Stimulated activated CD8-positive, alpha-beta memory T cell treated with anti-CD3 and anti-CD28 coated beads, Interleukin-2, amount 100 ng/mL, for 48 hours (primary cell): Measurements from ENCODE around the gene CCDC6.
A peak's percentile ranks its signal among the peaks of the same experiment; 100 is the strongest.
"Not testable (repeated sequence)": the region's sequence is repeated elsewhere in the genome, so short reads cannot be mapped to it uniquely, and the experiment has no call there.

Source experiments
- DNase-seq, 2 donors: peaks; one replicate each; pipeline ENCODE4 v3.0.0-alpha.2; 2020; ENCODE audit warnings: low read depth in 2 of 2

The CCDC6 gene

DNA sequence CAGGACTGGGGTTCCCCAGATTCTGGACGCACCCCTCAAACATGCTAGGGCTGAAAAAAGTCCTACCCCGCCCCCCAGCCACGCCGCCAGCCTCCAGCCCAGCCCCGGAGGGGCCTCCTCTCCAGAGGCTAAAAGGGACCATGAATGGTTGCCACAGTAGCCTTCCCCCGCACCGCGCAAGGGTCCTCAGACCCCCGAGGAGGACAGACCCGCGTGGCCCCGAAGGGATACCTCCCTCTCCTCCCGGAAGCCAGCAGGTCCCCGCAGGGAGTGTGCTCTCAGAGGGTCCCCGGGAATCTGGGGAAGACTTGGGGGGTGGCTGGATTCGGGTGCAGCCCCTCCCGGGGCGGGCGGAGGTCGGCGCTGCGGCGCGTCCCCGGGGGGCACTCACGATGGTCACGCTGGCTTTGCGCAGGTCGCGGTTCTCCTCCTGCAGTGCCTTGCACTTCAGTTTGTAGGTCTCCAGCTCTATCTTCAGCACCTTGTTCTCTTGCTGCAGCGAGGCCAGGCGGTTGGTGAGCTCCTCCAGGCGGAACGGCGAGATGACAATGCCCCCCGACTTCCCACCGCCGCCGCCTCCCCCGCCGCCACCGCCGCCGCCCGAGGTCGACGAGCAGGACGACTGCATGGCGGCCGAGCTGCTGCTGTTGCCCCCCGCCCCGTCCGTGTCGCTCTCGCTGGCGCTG lies 482 bp downstream of the CCDC6 start:
- DNase-seq = no peak

DNA sequence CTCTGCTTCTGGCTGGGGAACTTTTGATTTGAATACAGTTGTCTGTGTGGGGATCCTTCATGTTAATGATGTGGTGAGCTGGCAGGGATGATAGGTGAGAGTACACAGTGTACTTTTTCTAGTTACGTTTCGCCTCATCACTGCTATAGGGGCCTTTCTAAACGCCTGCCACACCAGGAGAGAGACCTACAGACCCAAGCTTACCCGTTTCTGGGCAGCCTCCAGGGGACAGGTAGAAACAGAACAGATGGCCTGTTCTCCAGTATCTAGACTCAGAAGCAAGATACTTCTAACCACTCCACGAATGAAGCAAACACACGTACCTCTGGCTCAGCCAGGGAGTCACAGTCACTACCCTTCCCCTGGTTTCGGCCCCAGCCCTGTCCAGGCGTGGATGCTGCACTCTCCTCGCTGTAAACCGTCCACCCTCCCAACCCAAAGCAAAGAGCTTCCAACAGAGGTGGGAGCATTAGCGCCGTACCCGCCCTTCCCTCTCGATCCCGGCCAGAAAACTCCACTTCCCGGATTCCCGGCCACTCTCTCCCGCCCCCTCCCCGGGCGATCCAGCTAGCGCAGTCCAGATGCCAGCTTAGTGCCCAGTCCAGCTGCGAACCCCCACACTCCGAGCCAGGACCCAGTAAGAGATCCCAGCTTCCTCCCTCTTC lies 1.2 kb downstream of the CCDC6 start:
- DNase-seq = peak in 1 of 2 donors; percentile 33

DNA sequence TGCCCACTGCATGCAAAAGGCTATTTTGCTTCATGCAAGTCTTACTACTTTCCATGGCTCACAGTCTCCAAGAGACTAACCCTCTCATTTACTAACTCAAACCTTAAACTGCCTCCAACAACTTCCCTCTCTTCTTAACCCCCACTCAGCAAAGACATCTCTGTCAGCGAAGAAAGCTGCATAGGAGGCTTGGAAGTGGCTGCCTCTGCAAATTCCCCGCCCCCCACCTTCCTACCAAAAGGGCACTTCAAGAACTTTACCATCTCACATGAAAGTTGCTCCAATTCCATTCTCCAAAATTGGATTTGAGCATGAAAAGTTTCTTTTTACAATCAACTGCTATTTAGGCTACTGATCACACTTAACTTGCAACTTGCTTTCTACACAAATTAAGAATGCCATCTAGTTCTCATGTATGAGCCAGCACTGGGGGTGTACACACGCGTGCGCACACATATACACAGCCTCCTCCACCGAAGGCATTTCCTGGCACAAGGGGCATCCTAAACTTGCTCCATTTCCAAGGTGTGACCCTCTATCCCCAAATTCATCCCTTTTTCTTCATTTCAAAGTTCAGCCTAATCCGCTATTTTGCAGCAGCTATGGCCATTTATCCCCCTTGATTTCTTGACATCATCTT lies 1.8 kb downstream of the CCDC6 start:
- DNase-seq = no peak

DNA sequence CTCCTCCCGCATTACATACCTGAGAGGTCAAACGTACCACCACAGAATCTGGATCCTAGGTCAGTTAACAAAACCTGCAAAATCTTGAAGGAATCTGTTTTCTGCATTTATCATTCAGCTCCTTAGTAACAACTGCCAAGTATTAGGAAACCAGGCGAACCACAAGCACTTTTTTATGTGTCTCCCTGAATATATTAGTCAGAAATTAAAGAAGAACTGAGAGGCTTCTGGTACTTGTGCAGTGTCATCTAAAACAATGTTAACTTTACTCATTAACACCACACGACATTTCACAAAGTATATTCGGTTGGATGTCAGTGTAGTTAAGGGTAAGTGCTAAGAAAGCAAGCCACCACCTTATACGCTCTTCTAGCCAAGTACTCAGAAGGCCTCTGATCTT lies 2.5 kb downstream of the CCDC6 start:
- no peak for DNase-seq

DNA sequence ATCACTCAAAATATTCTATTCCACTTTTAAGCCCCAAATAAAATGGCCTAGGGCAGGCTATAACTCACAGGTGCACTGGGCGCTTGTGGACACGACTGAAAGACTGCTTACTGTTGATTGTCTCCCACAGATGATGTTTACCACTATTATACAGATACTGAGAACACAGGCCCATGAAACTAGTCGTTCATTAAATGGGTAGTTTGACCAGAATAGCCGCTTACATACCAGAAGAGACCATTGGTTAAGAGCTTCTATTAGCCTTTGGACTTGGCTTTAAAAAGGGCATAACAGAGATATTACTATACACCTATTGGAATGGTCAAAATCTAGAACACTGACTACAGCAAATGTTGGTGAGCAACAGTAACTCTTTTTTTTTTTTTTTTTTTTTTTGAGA lies 4.3 kb downstream of the CCDC6 start:
- DNase-seq = no peak

DNA sequence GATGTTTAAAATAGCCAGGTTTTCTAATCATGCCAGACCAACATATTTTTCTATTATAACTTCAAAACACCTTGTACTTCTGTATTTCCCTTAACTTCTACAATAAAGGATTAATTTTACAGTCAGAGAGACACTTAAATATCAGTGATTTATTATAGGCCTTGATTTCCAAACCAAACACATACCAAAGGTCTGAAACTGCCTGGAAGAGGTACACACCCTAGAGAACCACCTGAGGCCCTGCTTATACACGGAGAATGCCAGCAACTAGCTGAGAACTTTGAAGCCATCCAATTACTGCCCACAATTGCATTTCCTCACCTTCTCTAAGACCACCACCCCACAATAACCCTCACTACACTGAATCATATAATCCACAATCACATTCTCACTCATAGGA lies 4.9 kb downstream of the CCDC6 start:
- no peak for DNase-seq

DNA sequence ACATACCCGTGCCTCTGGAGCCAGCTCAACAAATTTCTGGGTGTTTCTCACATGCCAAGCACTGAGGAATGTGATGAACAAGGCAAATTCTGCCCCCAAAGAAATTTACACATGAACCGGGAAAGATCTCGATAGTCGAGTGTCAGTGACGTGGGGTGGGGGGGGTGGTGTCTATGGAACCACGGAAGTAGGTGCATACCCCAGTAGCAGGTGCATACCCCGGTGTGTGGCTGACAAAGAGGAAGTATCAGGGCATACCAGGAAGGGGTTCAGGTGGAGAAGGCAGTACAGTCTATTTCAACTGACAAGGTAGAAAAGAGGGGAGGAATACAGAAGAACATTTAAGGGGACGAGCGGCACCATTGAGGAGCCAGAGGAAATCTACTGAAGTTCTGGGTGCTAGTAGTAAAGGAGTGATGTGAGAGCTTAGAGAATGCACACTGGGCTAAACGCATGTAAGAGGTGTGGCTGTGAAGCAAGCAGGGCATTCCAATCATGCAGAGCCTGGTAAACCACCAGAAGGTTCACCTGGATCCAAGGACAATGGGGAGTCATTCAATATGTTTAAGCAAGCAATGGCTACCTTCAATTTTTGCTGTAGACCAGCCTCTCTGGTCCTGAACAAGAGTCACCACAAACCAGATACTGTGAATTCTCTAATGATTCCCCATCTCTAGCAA lies 6.2 kb downstream of the CCDC6 start:
- no peak for DNase-seq

DNA sequence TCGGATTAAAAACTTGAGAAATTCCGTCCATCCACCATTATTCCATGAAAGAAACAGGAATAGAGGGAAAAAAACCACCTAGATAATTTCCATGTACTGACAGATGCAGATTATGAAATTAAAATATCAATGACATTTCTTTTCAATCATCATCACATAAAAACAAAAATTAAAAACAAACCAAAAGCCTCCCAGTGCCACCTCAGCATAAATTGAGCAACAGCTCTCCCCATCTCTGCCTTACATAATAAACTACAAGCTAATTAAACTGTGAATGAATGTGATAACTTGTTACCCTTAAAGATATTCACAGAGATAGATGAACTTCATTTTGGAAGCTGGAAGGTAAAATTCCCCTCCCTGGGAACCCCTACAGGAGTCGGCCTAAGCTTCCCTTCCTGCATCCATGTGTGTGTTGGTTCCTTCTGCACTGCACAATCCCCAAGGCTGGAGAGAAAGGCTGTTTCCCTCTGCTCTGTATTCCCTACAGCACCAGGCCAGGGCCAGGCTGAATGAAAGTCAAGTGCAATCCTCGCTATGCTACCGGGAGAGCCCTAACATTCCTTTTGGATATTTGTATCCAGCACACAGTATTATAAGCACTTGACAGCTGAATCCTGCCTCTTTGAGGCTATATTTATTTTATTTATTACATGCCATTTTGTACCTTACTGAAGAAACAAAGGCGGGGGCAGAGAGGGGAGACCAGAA lies 8.1 kb downstream of the CCDC6 start:
- DNase-seq = no peak

DNA sequence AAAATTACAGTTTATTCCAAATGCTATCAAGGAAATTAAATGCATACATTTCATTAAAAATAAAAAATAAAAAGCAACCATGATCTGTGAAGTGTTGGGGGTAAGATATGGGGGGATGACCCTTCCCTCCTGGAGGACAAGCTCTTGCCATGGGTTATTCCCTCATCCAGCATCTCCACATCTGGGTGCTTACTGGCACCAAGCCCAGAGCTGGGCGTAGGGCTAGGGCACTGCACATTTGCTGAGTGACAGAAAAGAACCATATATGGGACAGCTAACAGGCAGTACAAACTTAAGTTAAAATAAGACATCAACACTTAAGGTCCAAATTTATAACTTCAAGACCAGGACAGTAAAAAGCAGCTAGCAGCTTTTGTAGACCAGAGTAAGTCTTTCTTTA lies 10.2 kb downstream of the CCDC6 start:
- DNase-seq = no peak

DNA sequence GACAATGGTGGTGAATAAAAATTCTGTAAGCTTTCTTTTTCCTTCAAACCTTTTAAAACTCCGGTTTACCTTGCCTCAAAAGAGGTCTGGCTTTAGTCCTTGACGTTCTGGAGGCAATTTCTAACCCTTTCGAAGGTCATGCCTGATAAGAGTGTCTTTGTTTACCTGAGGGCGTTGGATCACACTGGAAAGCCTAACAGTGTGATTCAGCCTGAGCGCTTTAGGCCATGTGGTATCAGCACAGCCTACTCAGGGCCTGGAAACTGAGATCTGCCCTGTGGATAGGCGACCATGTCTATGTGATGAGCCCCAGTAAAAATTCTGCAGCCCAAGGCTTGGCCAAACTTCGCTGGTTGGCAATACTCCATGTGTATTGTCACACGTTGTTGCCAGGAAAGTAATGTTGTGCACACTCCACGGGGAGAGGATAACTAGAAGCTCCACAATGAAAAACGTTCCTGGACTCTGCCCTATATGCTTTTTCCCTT lies 10.7 kb downstream of the CCDC6 start:
- no peak for DNase-seq

DNA sequence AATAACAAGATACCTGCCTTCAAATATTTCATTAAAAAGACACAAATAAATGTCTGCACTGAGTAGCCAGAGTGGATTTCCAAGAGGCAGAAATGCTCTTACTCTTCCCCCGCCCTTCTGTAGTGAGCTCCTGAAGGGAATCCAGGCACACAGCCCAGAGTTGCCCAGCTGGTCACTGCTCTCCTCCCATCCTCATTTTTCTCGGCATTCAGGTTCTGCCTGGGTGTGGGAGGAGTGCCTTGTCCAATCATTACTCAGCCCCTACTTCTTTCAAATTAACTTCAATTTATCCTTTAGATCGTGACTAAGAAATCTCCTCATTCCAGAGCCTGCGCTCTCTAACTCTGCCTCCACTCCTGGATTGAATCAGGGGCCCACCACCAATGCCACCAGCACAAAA lies 12.2 kb downstream of the CCDC6 start:
- no peak for DNase-seq

DNA sequence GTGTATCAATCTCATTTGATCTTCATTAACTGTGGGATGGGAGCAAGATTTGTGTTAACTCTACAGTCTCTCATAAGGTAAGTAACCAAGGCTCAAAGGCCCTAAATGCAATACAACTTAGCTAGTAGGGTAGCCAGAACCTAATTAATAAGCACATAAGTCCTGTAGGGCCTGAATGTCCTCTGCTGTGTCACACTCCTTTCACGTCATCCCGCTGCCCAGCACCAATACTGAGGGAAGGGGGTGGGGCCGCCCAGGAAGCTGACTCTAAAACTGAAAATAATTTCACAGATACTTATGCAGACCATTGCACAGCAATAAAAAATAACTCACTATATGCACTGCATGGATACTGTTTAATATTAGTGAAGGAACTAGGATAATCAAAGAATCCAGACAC lies 13.7 kb downstream of the CCDC6 start:
- DNase-seq = no peak

DNA sequence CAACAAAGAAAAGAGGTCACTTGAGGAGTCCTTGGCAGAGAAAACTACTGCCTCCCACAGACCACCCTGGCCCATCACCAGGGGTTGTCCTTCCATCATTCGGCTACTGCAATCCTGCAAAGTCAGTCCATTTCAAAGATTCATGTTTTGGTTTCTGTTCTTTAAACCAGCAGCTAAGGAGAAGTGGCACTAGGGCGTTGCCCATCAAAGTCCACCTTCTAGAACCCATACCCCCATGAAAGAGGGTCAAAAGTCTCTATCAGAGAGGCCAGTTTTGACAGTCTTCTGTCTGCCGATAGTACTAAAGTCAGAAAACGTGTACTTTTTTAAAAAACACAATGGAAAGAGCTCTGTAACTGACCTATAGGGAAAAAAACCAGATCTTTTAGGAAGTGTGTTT lies 14.4 kb downstream of the CCDC6 start:
- no peak for DNase-seq

DNA sequence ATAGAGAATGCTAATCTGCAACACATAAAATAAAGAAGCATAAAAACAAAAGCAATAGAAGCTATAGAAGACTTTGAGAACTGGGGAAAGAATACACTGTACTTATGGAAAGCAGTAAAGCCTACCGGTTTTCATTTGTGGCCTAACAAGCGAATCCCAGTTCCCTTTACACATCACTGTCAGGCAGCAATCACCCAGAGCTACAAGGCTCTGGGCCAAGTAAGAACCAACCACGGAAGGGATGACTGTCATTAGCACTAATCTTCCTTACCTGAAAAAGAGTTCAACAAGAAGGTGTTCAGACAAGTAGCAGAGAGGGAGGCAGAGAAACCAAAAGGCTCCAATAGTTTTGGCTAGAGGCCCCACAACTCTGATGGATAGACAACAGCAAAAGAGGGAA lies 15.0 kb downstream of the CCDC6 start:
- no peak for DNase-seq

DNA sequence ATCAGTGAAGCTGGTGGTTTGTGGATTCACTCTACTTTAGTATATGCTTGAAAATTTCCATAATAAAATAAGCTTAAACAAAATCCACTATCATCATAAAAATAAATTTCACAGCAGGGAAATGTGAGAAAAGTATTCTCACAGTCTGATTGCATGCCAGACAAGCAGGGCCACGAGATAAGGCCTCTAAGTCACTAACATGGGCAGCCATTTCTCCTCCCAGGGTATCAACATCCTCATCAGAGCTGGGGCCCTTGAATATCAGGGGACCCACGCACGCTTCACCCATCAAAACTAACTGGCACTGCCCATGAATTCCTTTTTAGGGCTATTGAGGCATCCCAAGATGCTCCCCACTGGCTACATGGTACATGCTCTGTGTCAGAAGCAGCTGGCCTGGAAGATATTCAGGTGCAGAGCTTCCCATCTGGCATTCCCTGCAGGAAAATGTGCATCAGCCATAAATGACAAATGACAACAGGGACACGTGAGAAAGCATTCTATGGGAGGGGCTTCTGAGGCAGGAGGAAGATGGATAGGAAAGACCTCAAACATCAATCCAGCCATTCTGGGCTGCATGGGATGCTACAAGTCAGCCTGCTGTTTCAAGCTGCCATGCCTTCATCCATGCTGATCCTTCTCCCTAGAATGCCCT lies 17.4 kb downstream of the CCDC6 start:
- no peak for DNase-seq

DNA sequence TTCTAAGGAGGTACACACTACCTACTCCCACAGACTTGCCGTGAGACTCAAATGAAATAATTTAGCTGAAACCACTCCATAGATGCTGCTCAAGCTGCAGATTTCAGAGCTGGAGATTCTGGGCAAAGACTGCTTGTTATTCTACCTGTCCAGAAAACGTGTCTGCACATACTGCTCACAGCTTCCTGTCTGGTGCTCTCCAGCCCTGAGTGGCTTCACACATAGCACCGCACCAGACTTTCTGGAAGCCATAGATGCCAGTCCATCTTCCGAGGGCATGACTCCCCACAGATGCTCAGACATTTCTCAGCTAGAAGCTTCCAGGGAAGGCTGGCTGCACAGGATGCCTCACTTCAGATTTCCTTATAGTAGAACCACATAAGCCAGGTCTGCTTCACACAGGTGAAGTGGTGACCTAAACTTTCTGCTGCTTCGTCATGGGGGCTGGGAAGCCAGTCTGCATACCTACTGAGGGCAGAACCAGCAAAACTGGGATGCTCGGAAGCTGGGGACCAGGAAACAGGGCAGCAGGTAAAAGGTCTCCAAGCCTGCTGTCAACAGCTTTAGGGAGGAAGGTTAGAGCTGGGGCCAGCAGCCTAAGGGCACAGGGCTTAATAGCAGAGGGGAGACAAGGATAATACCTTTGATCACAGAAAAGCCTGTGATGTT lies 18.2 kb downstream of the CCDC6 start:
- DNase-seq = no peak

DNA sequence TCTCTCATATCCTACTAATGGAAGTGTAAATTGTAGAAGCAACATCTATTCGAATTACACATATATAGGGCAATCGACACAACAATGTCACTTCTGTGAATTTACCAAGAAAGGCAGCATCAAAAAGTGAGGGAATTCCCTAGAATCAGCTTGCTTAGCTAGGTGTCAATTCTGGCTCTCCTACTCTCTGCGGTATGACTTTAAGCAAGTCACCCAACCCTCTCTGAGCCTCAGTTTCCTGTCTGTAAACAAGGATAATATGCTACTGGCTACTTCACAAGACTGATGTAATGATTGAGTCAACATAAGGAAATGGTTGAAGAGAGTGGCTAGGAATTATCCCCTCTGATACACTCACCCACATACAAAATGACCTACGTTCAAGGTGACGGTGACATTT lies 19.4 kb downstream of the CCDC6 start:
- no peak for DNase-seq

DNA sequence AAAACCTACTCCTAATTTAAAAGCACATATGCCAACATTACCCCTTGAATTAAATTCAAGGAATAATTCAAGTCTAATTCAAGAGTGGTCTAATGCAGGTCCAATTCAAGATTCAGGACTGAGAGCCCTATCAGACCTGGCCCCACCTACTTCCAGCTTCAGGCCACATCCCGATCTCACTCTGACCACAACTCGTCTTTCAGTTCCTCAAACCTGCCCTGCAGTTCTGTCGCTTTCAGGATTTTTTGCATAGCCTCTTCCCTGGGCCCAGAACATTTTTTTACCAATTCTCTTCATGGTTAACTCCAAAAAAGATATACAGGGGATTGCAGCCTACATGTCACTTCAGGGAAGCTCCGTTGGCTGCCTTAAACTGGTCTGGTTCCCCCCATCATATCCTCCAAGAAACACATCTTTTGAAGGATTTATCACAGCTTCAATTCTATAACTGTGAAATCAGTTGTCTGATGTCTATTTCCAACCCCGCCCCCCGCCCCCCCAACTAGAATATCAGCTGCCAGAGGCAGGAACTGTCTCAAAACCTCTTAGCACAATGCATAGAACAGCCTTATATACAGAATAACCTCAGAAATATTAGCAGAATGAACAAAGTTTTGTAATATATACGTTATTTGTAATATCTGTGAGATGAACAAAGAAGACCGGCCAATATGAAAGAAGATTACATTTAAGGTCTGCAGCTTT lies 20.8 kb downstream of the CCDC6 start:
- DNase-seq = no peak

DNA sequence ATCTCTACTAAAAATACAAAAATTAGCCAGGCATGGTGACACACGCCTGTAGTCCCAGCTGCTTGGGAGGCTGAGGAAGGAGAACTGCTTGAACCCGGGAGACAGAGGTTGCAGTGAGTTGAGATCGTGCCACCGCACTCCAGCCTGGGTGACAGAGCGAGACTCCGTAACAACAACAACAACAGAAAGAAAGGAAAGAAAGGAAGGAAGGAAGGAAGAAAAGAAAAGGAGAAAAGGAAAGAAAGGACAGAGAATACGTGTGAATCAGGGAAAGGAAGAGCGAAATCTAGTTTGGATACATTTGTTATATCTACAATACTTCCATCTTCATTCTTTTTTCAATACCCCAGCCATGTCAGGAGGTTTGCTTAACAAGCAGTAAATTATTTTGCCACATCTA lies 21.5 kb downstream of the CCDC6 start:
- not testable (repeated sequence) for DNase-seq

DNA sequence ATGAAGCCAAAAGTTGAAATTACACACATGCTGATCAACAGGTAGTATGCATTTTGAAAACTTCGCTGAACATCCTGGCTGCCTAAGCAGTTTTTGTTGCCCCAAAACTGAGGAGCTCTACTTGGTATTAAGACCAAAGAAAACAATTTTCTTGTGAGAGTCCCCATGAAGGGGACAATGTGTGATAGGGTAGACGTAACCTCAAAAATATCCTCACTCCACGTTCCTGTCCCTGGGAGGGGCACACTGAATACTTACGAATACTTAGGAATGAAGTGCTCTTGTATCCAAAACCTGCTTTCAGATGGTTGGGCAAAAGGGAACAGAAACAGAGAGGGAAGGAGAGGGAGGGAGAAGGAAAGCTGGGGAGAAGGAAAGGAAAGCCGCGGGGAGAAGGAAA lies 24.7 kb downstream of the CCDC6 start:
- no peak for DNase-seq
